ENCODE results near the gene MTUS2. TPM values are rescaled to one million over a fixed set of nuclear protein-coding genes. Genes with fewer than 3 reads are reported as not detected.

MTUS2 gene
- total and polyA plus RNA-seq, 3 experiments from 2014 or later, result 0.60 TPM; not detected in 2

- Mint-ChIP-seq H3K9me3 (no peaks in the 10 kb centered on the region), H3K27me3 (peaks cover 10 to 37% of the 10 kb centered on the region in 2 donors), H3K36me3 (no peaks in the 10 kb centered on the region), H3K4me3 (no peak overlapping the region), H3K27ac (no peak overlapping the region), H3K4me1 (no peaks in the 10 kb centered on the region)
- ChIA-PET POLR2A (no interaction called here), CTCF (interaction anchor here (3.0 kb wide), 1 partner anchor 610 kb away, joined by 15 read pairs; no protein-coding TSS in a partner anchor)
- no peaks in the 10 kb centered on the region for H3K36me3 ChIP-seq (ENCODE audit: insufficient read depth, low read length)
- H3K4me1 ChIP-seq (ENCODE audit: insufficient read depth, low read length), result no peaks in the 10 kb centered on the region
- H3K27me3 ChIP-seq (ENCODE audit: insufficient read depth, low read length, poor library complexity, severe bottlenecking), result no peaks in the 10 kb centered on the region
- DNase-seq, result no peak
- no peak overlapping the region for H3K27ac ChIP-seq (ENCODE audit: low read depth, low read length)
- H3K9me3 ChIP-seq (ENCODE audit: low read length), result no peaks in the 10 kb centered on the region
- no peak overlapping the region for H3K4me3 ChIP-seq (ENCODE audit: low read length)
Measured at GRCh38 chr13:29504691-29505090, 684.6 kb downstream of the MTUS2 start.

GRCh38 chr13:29505511-29505910, 685.4 kb downstream of the MTUS2 start:
- Histone ChIP-seq H3K4me1 (ENCODE audit: insufficient read depth, low read length) (no peaks in the 10 kb centered on the region), H3K4me3 (ENCODE audit: low read length) (no peak overlapping the region), H3K27ac (ENCODE audit: low read depth, low read length) (no peak overlapping the region), H3K36me3 (ENCODE audit: insufficient read depth, low read length) (no peaks in the 10 kb centered on the region), H3K27me3 (ENCODE audit: insufficient read depth, low read length, poor library complexity, severe bottlenecking) (no peaks in the 10 kb centered on the region), H3K9me3 (ENCODE audit: low read length) (no peaks in the 10 kb centered on the region)
- Mint-ChIP-seq H3K9me3 (no peaks in the 10 kb centered on the region), H3K27me3 (peaks cover 8 to 37% of the 10 kb centered on the region in 2 donors), H3K27ac (no peak overlapping the region), H3K4me1 (no peaks in the 10 kb centered on the region), H3K36me3 (peaks cover 0 to 3% (median 2%) of the 10 kb centered on the region in 3 donors), H3K4me3 (no peak overlapping the region)
- no peak for DNase-seq
- ChIA-PET CTCF (interaction anchor here (3.0 kb wide), 1 partner anchor 610 kb away, joined by 15 read pairs; no protein-coding TSS in a partner anchor), POLR2A (no interaction called here)

GRCh38 chr13:29505950-29506349, 685.8 kb downstream of the MTUS2 start:
- Mint-ChIP-seq H3K27me3 (peaks cover 8 to 35% of the 10 kb centered on the region in 2 donors), H3K4me3 (no peak overlapping the region), H3K4me1 (no peaks in the 10 kb centered on the region), H3K9me3 (no peaks in the 10 kb centered on the region), H3K27ac (no peak overlapping the region), H3K36me3 (peaks cover 0 to 3% (median 2%) of the 10 kb centered on the region in 3 donors)
- ChIA-PET POLR2A (no interaction called here), CTCF (interaction anchor here (4.4 to 4.7 kb wide), 2 partner anchors 12 to 201 kb away, joined by 21 to 27 read pairs; no protein-coding TSS in a partner anchor)
- Histone ChIP-seq H3K27me3 (ENCODE audit: insufficient read depth, low read length, poor library complexity, severe bottlenecking) (no peaks in the 10 kb centered on the region), H3K36me3 (ENCODE audit: insufficient read depth, low read length) (no peaks in the 10 kb centered on the region), H3K4me1 (ENCODE audit: insufficient read depth, low read length) (no peaks in the 10 kb centered on the region), H3K4me3 (ENCODE audit: low read length) (no peak overlapping the region), H3K27ac (ENCODE audit: low read depth, low read length) (no peak overlapping the region), H3K9me3 (ENCODE audit: low read length) (no peaks in the 10 kb centered on the region)
- no peak for DNase-seq

GRCh38 chr13:29507356-29507755, 687.2 kb downstream of the MTUS2 start:
- Mint-ChIP-seq H3K27ac (no peak overlapping the region), H3K36me3 (peaks cover 0 to 14% (median 3%) of the 10 kb centered on the region in 3 donors), H3K9me3 (no peaks in the 10 kb centered on the region), H3K27me3 (peaks cover 6 to 29% of the 10 kb centered on the region in 2 donors), H3K4me1 (no peaks in the 10 kb centered on the region), H3K4me3 (no peak overlapping the region)
- Histone ChIP-seq H3K27ac (ENCODE audit: low read depth, low read length) (no peak overlapping the region), H3K36me3 (ENCODE audit: insufficient read depth, low read length) (no peaks in the 10 kb centered on the region), H3K9me3 (ENCODE audit: low read length) (no peaks in the 10 kb centered on the region), H3K27me3 (ENCODE audit: insufficient read depth, low read length, poor library complexity, severe bottlenecking) (no peaks in the 10 kb centered on the region), H3K4me1 (ENCODE audit: insufficient read depth, low read length) (no peaks in the 10 kb centered on the region), H3K4me3 (ENCODE audit: low read length) (no peak overlapping the region)
- ChIA-PET CTCF (interaction anchor here (1.1 to 4.7 kb wide), 17 partner anchors 9 to 625 kb away, joined by 3 to 30 read pairs (median 8); partner anchors contain the start of gene UBL3), POLR2A (no interaction called here)
- no peak for DNase-seq

GRCh38 chr13:29508130-29508875, 688.2 kb downstream of the MTUS2 start:
- H3K4me1 ChIP-seq (ENCODE audit: insufficient read depth, low read length), result no peaks in the 10 kb centered on the region
- H3K27me3 ChIP-seq (ENCODE audit: insufficient read depth, low read length, poor library complexity, severe bottlenecking), result no peaks in the 10 kb centered on the region
- DNase-seq, result peak; percentile 51 to 81 (median 61)
- Mint-ChIP-seq H3K27ac (peak overlapping the region in 1 of 8 donors; percentile 19), H3K27me3 (peaks cover 6 to 21% of the 10 kb centered on the region in 2 donors), H3K36me3 (peaks cover 0 to 23% (median 5%) of the 10 kb centered on the region in 3 donors), H3K9me3 (no peaks in the 10 kb centered on the region), H3K4me3 (no peak overlapping the region), H3K4me1 (no peaks in the 10 kb centered on the region)
- H3K36me3 ChIP-seq (ENCODE audit: insufficient read depth, low read length), result no peaks in the 10 kb centered on the region
- H3K9me3 ChIP-seq (ENCODE audit: low read length), result no peaks in the 10 kb centered on the region
- H3K4me3 ChIP-seq (ENCODE audit: low read length), result no peak overlapping the region
- no peak overlapping the region for H3K27ac ChIP-seq (ENCODE audit: low read depth, low read length)
- ChIA-PET POLR2A (no interaction called here), CTCF (interaction anchor here (0.6 to 4.7 kb wide), 32 partner anchors 10 to 1350 kb away, joined by 3 to 30 read pairs (median 5); partner anchors contain the start of gene UBL3)

GRCh38 chr13:29508876-29509252, 688.7 kb downstream of the MTUS2 start:
- ChIA-PET POLR2A (no interaction called here), CTCF (interaction anchor here (0.7 to 4.7 kb wide), 24 partner anchors 9 to 1349 kb away, joined by 3 to 30 read pairs (median 6); no protein-coding TSS in a partner anchor)
- Histone ChIP-seq H3K4me1 (ENCODE audit: insufficient read depth, low read length) (no peaks in the 10 kb centered on the region), H3K4me3 (ENCODE audit: low read length) (no peak overlapping the region), H3K27ac (ENCODE audit: low read depth, low read length) (no peak overlapping the region), H3K9me3 (ENCODE audit: low read length) (no peaks in the 10 kb centered on the region), H3K27me3 (ENCODE audit: insufficient read depth, low read length, poor library complexity, severe bottlenecking) (no peaks in the 10 kb centered on the region), H3K36me3 (ENCODE audit: insufficient read depth, low read length) (no peaks in the 10 kb centered on the region)
- Mint-ChIP-seq H3K36me3 (peaks cover 0 to 29% (median 8%) of the 10 kb centered on the region in 3 donors), H3K27me3 (peaks cover 6 to 15% of the 10 kb centered on the region in 2 donors), H3K27ac (peak overlapping the region in 3 of 8 donors; percentile 2 to 42 (median 27)), H3K4me3 (no peak overlapping the region), H3K4me1 (no peaks in the 10 kb centered on the region), H3K9me3 (no peaks in the 10 kb centered on the region)
- DNase-seq, result no peak

- Histone ChIP-seq H3K4me1 (ENCODE audit: insufficient read depth, low read length) (no peaks in the 10 kb centered on the region), H3K4me3 (ENCODE audit: low read length) (no peak overlapping the region), H3K9me3 (ENCODE audit: low read length) (no peaks in the 10 kb centered on the region), H3K27ac (ENCODE audit: low read depth, low read length) (no peak overlapping the region), H3K27me3 (ENCODE audit: insufficient read depth, low read length, poor library complexity, severe bottlenecking) (no peaks in the 10 kb centered on the region), H3K36me3 (ENCODE audit: insufficient read depth, low read length) (no peaks in the 10 kb centered on the region)
- peak overlapping the region in 1 of 8 donors; percentile 12 for H3K27ac Mint-ChIP-seq
- no peaks in the 10 kb centered on the region for H3K4me1 Mint-ChIP-seq
- peaks cover 0 to 37% (median 10%) of the 10 kb centered on the region in 3 donors for H3K36me3 Mint-ChIP-seq
- peaks cover 0 to 5% of the 10 kb centered on the region in 2 donors for H3K27me3 Mint-ChIP-seq
- DNase-seq, result no peak
- no peak overlapping the region for H3K4me3 Mint-ChIP-seq
- POLR2A ChIA-PET, result no interaction called here
- H3K9me3 Mint-ChIP-seq, result no peaks in the 10 kb centered on the region
- CTCF ChIA-PET, result interaction anchor here (3.0 to 4.7 kb wide), 3 partner anchors 8 to 204 kb away, joined by 16 to 27 read pairs (median 21); no protein-coding TSS in a partner anchor
Measured at GRCh38 chr13:29509999-29510589, 690.0 kb downstream of the MTUS2 start.

- Histone ChIP-seq H3K4me1 (ENCODE audit: insufficient read depth, low read length) (no peaks in the 10 kb centered on the region), H3K9me3 (ENCODE audit: low read length) (no peaks in the 10 kb centered on the region), H3K4me3 (ENCODE audit: low read length) (no peak overlapping the region), H3K27me3 (ENCODE audit: insufficient read depth, low read length, poor library complexity, severe bottlenecking) (no peaks in the 10 kb centered on the region), H3K36me3 (ENCODE audit: insufficient read depth, low read length) (no peaks in the 10 kb centered on the region), H3K27ac (ENCODE audit: low read depth, low read length) (no peak overlapping the region)
- Mint-ChIP-seq H3K4me3 (no peak overlapping the region), H3K4me1 (no peaks in the 10 kb centered on the region), H3K27ac (no peak overlapping the region), H3K27me3 (no peaks in the 10 kb centered on the region), H3K9me3 (no peaks in the 10 kb centered on the region), H3K36me3 (peaks cover 0 to 42% (median 10%) of the 10 kb centered on the region in 3 donors)
- ChIA-PET POLR2A (no interaction called here), CTCF (no interaction called here)
- DNase-seq, result no peak
Measured at GRCh38 chr13:29510651-29511084, 690.5 kb downstream of the MTUS2 start.
